GM10266 (cell line): Measurements from ENCODE around the gene KLRF2.

Source experiments
- DNase-seq: peaks from one replicate; pipeline ENCODE4 v3.0.0; 2012; ENCODE audit errors: extremely low spot score
- CTCF ChIP-seq: IDR thresholded peaks from 2 replicates; pipeline ENCODE4 v1.5.1; 2012; ENCODE audit warnings: mild to moderate bottlenecking, low read depth; ENCODE audit not compliant: control insufficient read depth, insufficient read depth; ENCODE audit errors: missing control alignments

The KLRF2 gene

GRCh38 chr12:9906873-9907272 is 25.6 kb downstream of the KLRF2 start:
- DNase-seq = no peak
- TF ChIP-seq CTCF = no peak

- DNase-seq = no peak
Measured at GRCh38 chr12:9907769-9908168, 26.5 kb downstream of the KLRF2 start.

GRCh38 chr12:9908350-9908749 is 27.1 kb downstream of the KLRF2 start:
- DNase-seq = no peak
- no peak for TF ChIP-seq CTCF

More at GRCh38 chr12:9907769-9908168, 26.5 kb downstream of the KLRF2 start:
- TF ChIP-seq CTCF = no peak

- no peak for TF ChIP-seq CTCF
- DNase-seq = no peak
Measured at GRCh38 chr12:9909724-9910123, 28.4 kb downstream of the KLRF2 start.

- TF ChIP-seq CTCF = no peak
- DNase-seq = no peak
Measured at GRCh38 chr12:9910716-9911421, 29.6 kb downstream of the KLRF2 start.

- TF ChIP-seq CTCF = no peak
- DNase-seq = no peak
Measured at GRCh38 chr12:9911708-9912107, 30.4 kb downstream of the KLRF2 start.

- no peak for DNase-seq
- no peak for TF ChIP-seq CTCF
Measured at GRCh38 chr12:9919443-9919842, 38.2 kb downstream of the KLRF2 start.
